ENCODE data around the gene CALHM5. TPM values are rescaled to one million over a fixed set of nuclear protein-coding genes. Genes with fewer than 3 reads are reported as not detected.

The CALHM5 gene
- polyA plus RNA-seq, 2 of the 4 experiments (the other 2 are of a cell fraction): 0.09 TPM

DNA sequence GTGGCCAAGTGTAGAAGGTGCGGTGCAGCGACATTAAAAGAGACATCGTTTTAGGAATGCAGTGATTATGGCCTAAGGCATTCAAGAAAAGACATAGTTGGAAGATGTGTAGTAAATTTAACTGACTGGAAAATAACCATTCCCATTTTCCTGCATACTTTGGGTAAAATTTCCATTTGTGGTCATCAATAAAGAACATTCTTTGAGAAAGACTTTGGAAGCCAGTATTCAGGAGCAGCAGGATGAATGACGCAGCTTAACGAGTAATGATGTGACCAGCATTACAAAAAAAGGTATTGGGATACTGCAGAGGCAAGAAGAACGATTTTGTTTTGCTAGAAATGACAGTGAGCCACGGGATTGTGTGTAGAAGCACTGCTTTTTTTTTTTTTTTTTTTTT is 52.9 kb downstream of the CALHM5 start:
- peaks cover 4% of the 10 kb centered on the region; the same call in 2 of the 3 replicates for H3K4me1 ChIP-seq

DNA sequence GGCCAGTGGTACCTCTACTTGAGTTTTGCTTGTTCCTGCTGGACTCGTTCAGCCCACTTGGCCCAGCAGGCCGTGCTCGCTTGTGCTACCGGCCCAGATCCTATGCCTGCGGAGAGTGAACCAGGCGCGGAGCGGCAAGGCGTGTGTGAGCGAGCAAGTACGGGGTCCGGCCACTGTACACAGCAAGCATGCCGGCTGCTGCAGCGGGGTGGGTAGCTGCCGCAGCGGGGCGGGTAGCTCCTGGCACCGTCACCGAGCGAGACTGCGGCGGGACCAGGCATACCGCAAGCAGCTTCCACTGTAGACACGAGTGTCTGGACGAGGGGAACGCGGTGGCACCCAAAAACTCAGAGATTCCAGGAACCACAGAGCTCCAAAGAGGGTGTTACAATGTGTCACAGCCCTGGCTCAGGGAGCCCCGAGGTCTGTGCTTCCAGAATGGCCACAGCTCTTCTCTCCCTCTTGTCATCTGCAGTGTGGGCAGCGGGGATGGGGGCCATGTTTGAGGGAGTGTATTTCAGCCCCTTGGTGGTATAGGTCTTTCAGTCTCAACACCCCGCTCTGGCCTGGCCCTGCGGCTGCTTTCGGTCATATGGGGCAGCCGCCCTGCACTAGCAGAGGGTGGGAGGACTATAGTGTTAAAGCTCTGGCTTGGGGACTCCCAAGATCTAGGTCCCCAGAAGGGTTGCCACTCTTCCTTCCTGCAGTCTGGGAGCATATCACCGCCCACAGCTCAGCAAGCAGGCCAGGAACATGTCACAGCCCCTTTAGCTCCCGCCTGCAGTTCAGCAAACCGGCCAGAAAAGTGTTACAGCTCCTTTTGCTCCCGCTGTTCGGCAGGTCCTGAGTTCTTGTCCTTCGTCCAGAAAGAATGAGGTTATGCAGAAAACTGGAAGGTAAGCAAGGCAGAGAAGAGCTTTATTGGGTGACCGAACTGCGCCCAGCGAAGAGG is 53.8 kb downstream of the CALHM5 start:
- Histone ChIP-seq H3K4me1 (peaks cover 11% of the 10 kb centered on the region; the same call in 2 of the 3 replicates), H3K27ac (no peak overlapping the region), H3K4me3 (no peak overlapping the region), H3K9me3 (no peaks in the 10 kb centered on the region), H3K4me2 (no peak overlapping the region)
- no peak for FAIRE-seq
- 82% methylated on average over 28 of the region's 42 CpGs for WGBS (ENCODE audit: missing lambda C conversion rate)
- TF ChIP-seq FOSL2 (IDR thresholded peaks at IDR 0.05): no peak
- no peak for TF ChIP-seq FOSL2 (CRISPR knock-in tag; IDR thresholded peaks at IDR 0.05)
- TF ChIP-seq MAZ (IDR thresholded peaks at IDR 0.05; ENCODE audit: borderline replicate concordance, low read depth, low read length): no peak
- TF ChIP-seq GATA3 (IDR thresholded peaks at IDR 0.05; ENCODE audit: borderline replicate concordance): no peak
- TF ChIP-seq FOSB (CRISPR knock-in tag; IDR thresholded peaks at IDR 0.05): no peak
- TF ChIP-seq TP53 (CRISPR knock-in tag; IDR thresholded peaks at IDR 0.05): no peak
- no peak for TF ChIP-seq BHLHE40 (IDR thresholded peaks at IDR 0.05; ENCODE audit: low read depth, low read length)
- no peak for TF ChIP-seq TFCP2L1 (CRISPR knock-in tag; IDR thresholded peaks at IDR 0.05)
- TF ChIP-seq ZFP36 (IDR thresholded peaks at IDR 0.05; ENCODE audit: borderline replicate concordance, partially characterized antibody): no peak
- no peak for TF ChIP-seq POLR2AphosphoS2 (conservative IDR thresholded peaks at IDR 0.05; ENCODE audit: low read length)
- no peak for TF ChIP-seq RARB (CRISPR knock-in tag; IDR thresholded peaks at IDR 0.05)
- no peak for TF ChIP-seq ZNF302 (CRISPR knock-in tag; IDR thresholded peaks at IDR 0.05)
- TF ChIP-seq, protein P1, sequence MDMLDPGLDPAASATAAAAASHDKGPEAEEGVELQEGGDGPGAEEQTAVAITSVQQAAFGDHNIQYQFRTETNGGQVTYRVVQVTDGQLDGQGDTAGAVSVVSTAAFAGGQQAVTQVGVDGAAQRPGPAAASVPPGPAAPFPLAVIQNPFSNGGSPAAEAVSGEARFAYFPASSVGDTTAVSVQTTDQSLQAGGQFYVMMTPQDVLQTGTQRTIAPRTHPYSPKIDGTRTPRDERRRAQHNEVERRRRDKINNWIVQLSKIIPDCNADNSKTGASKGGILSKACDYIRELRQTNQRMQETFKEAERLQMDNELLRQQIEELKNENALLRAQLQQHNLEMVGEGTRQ (IDR thresholded peaks at IDR 0.05): no peak
- no peak for TF ChIP-seq NFE2L2 (conservative IDR thresholded peaks at IDR 0.05; ENCODE audit: low read length)
- TF ChIP-seq ZC3H11A (IDR thresholded peaks at IDR 0.05): no peak
- CTCF ChIA-PET: interaction anchor here (1.2 to 8.1 kb wide), 4 partner anchors 30 to 295 kb away, joined by 3 to 80 read pairs (median 7); no protein-coding TSS in a partner anchor
- DNase-seq (ENCODE audit: low read depth in 1 of 2, low spot score in 1 of 2): no peak
- ATAC-seq: no peak
- POLR2A ChIA-PET: no interaction called here

More for the DNA sequence above, 52.9 kb downstream of the CALHM5 start:
- WGBS (ENCODE audit: missing lambda C conversion rate): 62% methylated on average over 7 of the region's 7 CpGs
- no peak overlapping the region for H3K4me2 ChIP-seq
- ATAC-seq (no peak), FAIRE-seq (no peak), DNase-seq (ENCODE audit: low read depth in 1 of 2, low spot score in 1 of 2) (no peak)
- no peaks in the 10 kb centered on the region for H3K9me3 ChIP-seq
- ChIA-PET CTCF (interaction anchor here (0.8 to 8.1 kb wide), 6 partner anchors 25 to 294 kb away, joined by 3 to 80 read pairs (median 10); no protein-coding TSS in a partner anchor), POLR2A (no interaction called here)
- no peak overlapping the region for H3K27ac ChIP-seq
- TF ChIP-seq POLR2A (IDR thresholded peaks at IDR 0.05; ENCODE audit: low read length): no peak
- TF ChIP-seq CHD4 (IDR thresholded peaks at IDR 0.05; ENCODE audit: borderline replicate concordance): no peak
- TF ChIP-seq HEYL (CRISPR knock-in tag; IDR thresholded peaks at IDR 0.05): no peak
- no peak for TF ChIP-seq NFE2L2 (conservative IDR thresholded peaks at IDR 0.05; ENCODE audit: low read length)
- TF ChIP-seq, protein P2, sequence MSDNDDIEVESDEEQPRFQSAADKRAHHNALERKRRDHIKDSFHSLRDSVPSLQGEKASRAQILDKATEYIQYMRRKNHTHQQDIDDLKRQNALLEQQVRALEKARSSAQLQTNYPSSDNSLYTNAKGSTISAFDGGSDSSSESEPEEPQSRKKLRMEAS (IDR thresholded peaks at IDR 0.05): no peak
- H3K4me3 ChIP-seq: no peak overlapping the region

DNA sequence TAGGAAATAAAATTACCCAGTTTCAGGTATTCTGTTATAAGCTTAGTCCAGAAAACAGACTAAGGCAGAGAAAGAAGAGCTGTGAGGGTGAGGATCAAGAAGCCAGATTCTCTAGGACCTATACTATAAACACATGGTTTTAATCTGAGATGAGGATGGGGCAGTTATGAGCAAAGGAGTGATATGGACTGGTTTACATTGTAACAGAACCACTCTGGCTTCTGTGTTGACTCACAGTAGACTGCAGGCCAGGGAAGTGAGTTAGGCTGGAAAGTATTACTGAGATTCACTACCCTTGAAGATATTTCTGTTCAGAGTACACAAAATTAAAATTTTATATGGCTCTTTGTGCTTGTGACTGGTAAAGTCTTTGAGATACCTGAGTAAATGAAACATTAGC is 56.7 kb downstream of the CALHM5 start:
- FAIRE-seq: no peak
- Histone ChIP-seq H3K27ac (no peak overlapping the region), H3K4me2 (no peak overlapping the region), H3K4me3 (no peak overlapping the region), H3K4me1 (peaks cover 17% of the 10 kb centered on the region; the same call in 2 of the 3 replicates), H3K9me3 (no peaks in the 10 kb centered on the region)
- DNase-seq (ENCODE audit: low read depth in 1 of 2, low spot score in 1 of 2): no peak
- ChIA-PET POLR2A (interaction anchor here (0.9 kb wide), 1 partner anchor 288 kb away, joined by 3 read pairs; the partner anchor contains the start of gene TSPYL1), CTCF (interaction anchor here (0.9 to 1.0 kb wide), 3 partner anchors 30 to 300 kb away, joined by 3 to 4 read pairs (median 3); no protein-coding TSS in a partner anchor)
- no peak for ATAC-seq
- TF ChIP-seq TP53 (CRISPR knock-in tag; IDR thresholded peaks at IDR 0.05) (no peak), NR3C1 (IDR thresholded peaks at IDR 0.05) (no peak), PHF8 (IDR thresholded peaks at IDR 0.05; ENCODE audit: borderline replicate concordance, low read depth) (no peak), ZNF302 (CRISPR knock-in tag; IDR thresholded peaks at IDR 0.05) (no peak), RFX5 (IDR thresholded peaks at IDR 0.05) (no peak), BHLHE40 (IDR thresholded peaks at IDR 0.05; ENCODE audit: low read depth, low read length) (no peak), MAFK (IDR thresholded peaks at IDR 0.05; ENCODE audit: partially characterized antibody) (no peak), ZSCAN20 (CRISPR knock-in tag; IDR thresholded peaks at IDR 0.05) (no peak), HDAC2 (IDR thresholded peaks at IDR 0.05) (no peak), EHF (CRISPR knock-in tag; IDR thresholded peaks at IDR 0.05) (no peak), FOSB (CRISPR knock-in tag; IDR thresholded peaks at IDR 0.05) (no peak), JUN (IDR thresholded peaks at IDR 0.05) (no peak), JUNB (IDR thresholded peaks at IDR 0.05) (no peak), SREBF2 (IDR thresholded peaks at IDR 0.05) (no peak)
- TF ChIP-seq, protein P3, sequence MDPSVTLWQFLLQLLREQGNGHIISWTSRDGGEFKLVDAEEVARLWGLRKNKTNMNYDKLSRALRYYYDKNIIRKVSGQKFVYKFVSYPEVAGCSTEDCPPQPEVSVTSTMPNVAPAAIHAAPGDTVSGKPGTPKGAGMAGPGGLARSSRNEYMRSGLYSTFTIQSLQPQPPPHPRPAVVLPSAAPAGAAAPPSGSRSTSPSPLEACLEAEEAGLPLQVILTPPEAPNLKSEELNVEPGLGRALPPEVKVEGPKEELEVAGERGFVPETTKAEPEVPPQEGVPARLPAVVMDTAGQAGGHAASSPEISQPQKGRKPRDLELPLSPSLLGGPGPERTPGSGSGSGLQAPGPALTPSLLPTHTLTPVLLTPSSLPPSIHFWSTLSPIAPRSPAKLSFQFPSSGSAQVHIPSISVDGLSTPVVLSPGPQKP (IDR thresholded peaks at IDR 0.05; ENCODE audit: low read depth, low read length): no peak
- TF ChIP-seq, protein P4, sequence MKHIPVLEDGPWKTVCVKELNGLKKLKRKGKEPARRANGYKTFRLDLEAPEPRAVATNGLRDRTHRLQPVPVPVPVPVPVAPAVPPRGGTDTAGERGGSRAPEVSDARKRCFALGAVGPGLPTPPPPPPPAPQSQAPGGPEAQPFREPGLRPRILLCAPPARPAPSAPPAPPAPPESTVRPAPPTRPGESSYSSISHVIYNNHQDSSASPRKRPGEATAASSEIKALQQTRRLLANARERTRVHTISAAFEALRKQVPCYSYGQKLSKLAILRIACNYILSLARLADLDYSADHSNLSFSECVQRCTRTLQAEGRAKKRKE (CRISPR knock-in tag; IDR thresholded peaks at IDR 0.05; ENCODE audit: low read depth): no peak
- TF ChIP-seq, protein P5, sequence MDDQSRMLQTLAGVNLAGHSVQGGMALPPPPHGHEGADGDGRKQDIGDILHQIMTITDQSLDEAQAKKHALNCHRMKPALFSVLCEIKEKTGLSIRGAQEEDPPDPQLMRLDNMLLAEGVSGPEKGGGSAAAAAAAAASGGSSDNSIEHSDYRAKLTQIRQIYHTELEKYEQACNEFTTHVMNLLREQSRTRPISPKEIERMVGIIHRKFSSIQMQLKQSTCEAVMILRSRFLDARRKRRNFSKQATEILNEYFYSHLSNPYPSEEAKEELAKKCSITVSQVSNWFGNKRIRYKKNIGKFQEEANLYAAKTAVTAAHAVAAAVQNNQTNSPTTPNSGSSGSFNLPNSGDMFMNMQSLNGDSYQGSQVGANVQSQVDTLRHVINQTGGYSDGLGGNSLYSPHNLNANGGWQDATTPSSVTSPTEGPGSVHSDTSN (IDR thresholded peaks at IDR 0.05): no peak

All from A549 (cell line).